IPS-15b (cell line): ENCODE measurements around the gene POTEH.
"Not testable (repeated sequence)": the region's sequence is repeated elsewhere in the genome, so short reads cannot be mapped to it uniquely, and the experiment has no call there.

Source experiments
- H3K27me3 ChIP-seq: one replicate; pipeline ENCODE4 v1.6.1; 2013; ENCODE audit warnings: low read length; ENCODE audit not compliant: control insufficient read depth, insufficient read depth
- H3K36me3 ChIP-seq: one replicate; pipeline ENCODE4 v1.6.1; 2013; ENCODE audit warnings: low read length; ENCODE audit not compliant: control insufficient read depth, insufficient read depth
- H3K4me1 ChIP-seq: one replicate; pipeline ENCODE4 v1.6.1; 2013; ENCODE audit warnings: mild to moderate bottlenecking, low read length; ENCODE audit not compliant: control insufficient read depth, insufficient read depth
- H3K4me3 ChIP-seq: one replicate; pipeline ENCODE4 v1.5.1; 2013; ENCODE audit warnings: low read depth, low read length
- H3K9ac ChIP-seq: one replicate; pipeline ENCODE4 v1.6.1; 2013; ENCODE audit warnings: low read depth, mild to moderate bottlenecking, low read length
- H3K9me3 ChIP-seq: one replicate; pipeline ENCODE4 v1.6.1; 2013; ENCODE audit warnings: mild to moderate bottlenecking, low read length; ENCODE audit not compliant: control insufficient read depth, insufficient read depth

The POTEH gene

GRCh38 chr22:15747636-15748323, 58.0 kb downstream of the POTEH start:
- not testable (repeated sequence) for H3K27me3 ChIP-seq, H3K9me3 ChIP-seq, H3K4me1 ChIP-seq, H3K9ac ChIP-seq, H3K4me3 ChIP-seq, H3K36me3 ChIP-seq

DNA sequence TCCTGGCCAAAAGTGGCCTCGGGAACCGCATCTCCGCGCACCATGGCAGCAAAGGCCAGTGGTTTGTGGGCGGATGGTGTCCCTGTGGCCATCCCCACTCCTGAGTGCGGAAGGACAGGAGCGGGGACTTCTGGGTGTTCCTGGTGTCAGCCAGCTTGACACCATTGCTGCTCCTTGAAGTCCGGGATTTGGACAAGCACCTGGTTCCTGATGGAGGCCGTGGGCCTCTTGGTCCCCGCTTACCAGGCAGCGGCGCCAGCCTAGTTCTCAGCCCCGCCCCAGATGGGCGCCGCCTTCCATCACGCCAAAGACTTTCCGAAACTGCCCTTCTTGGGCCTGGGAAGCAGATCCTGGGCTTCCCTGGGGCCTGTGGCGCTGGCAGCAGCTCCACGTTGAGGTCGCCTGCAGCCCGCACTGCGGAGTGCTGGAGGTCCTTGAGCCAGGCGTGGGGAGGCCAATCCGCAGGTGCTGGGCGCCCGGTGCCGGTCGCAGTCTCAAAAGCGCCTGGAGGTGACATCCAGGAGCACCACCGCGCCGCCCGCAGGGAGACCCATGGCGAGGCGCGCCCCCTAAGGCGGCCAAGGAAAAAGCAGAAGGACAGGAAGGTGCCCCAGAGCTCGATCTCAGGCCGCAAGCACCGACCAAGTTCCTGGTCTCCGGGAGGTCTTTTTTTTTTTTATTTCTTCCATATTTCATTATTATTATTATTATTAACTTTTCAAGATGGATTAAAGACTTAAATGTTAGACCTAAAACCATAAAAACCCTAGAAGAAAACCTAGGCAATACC, 59.5 kb downstream of the POTEH start:
- H3K27me3 ChIP-seq, H3K4me1 ChIP-seq, H3K4me3 ChIP-seq, H3K9ac ChIP-seq, H3K9me3 ChIP-seq, H3K36me3 ChIP-seq: not testable (repeated sequence)

- not testable (repeated sequence) for H3K4me3 ChIP-seq, H3K36me3 ChIP-seq, H3K9me3 ChIP-seq, H3K27me3 ChIP-seq, H3K4me1 ChIP-seq, H3K9ac ChIP-seq
These were observed 69.7 kb downstream of the POTEH start for GRCh38 chr22:15759443-15760097.

GRCh38 chr22:15760388-15761150, 70.7 kb downstream of the POTEH start:
- H3K36me3 ChIP-seq, H3K4me3 ChIP-seq, H3K27me3 ChIP-seq, H3K9me3 ChIP-seq, H3K9ac ChIP-seq, H3K4me1 ChIP-seq: not testable (repeated sequence)

DNA sequence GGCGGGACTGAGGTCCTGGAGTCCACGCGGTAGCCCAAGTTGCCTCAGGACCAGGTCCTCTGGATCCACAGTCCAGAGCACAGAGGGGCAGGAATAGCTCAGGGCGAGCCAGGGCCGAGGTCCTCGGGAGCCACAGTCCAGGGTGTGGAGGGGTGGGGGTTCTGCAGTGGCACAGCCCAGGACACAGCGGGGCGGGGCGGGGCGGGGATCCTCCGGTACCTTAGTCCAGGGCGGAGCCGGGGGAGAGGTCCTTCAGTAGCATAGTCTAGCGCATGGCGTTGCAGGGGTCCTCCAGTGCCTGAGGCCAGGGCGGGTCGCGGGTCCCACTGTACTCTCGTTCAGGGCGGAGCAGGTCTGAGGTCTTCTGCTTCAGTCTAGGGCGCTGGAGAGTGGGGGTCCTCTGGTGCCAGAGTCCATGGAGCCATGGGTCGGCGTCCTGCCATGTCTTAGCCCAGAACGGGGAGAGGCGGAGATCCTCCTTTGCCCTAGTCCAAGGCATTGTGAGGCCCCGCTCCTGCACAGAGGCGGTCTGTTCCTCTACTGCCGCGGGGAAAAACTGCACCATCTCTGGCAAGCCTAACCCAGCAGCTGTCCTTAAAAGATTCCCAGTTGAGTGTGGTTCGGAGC, 71.4 kb downstream of the POTEH start:
- not testable (repeated sequence) for H3K9ac ChIP-seq, H3K9me3 ChIP-seq, H3K4me1 ChIP-seq, H3K36me3 ChIP-seq, H3K4me3 ChIP-seq, H3K27me3 ChIP-seq

GRCh38 chr22:15763559-15763958, 73.7 kb downstream of the POTEH start:
- not testable (repeated sequence) for H3K4me3 ChIP-seq, H3K36me3 ChIP-seq, H3K4me1 ChIP-seq, H3K27me3 ChIP-seq, H3K9ac ChIP-seq, H3K9me3 ChIP-seq
